H1 (cell line): Measurements from ENCODE around the gene SVOPL. TPM values are rescaled to one million over a fixed set of nuclear protein-coding genes. Genes with fewer than 3 reads are reported as not detected.

Experiments
- CTCF ChIA-PET: fragments of 300-600 bp; sonication (Branson Sonifier 250); formaldehyde crosslinking; loops from one replicate; lab custom pipeline; 2021; ENCODE audit not compliant: partially characterized antibody; lab: Charles Lee
- POLR2A ChIA-PET: fragments of 300-600 bp; sonication (Branson Sonifier 250); formaldehyde crosslinking; loops from one replicate; lab custom pipeline; 2021; ENCODE audit warnings: inconsistent platforms; ENCODE audit not compliant: partially characterized antibody; lab: Charles Lee
- DNase-seq, 2 experiments: peaks; one replicate each; pipeline versions ENCODE4 v3.0.0 to v3.0.0-alpha.2; 2010 to 2022; ENCODE audit warnings: low spot score in 2 of 2, low read depth in 1 of 2, mixed read lengths in 1 of 2
- FAIRE-seq: peaks from 2 replicates; lab custom pipeline; 2011; peaks lifted over from hg19 to GRCh38; lab: Jason Lieb, UNC
- H2AFZ ChIP-seq: 2 replicates; pipeline ENCODE4 v1.8.1; 2012; ENCODE audit warnings: low read length, inconsistent platforms
- H2AK5ac ChIP-seq: 2 replicates; pipeline ENCODE4 v1.6.1; 2013; ENCODE audit warnings: low read depth, low read length
- H2BK120ac ChIP-seq: replicated peaks from 2 replicates; pipeline ENCODE3; 2013; ENCODE audit warnings: low read depth, low read length, inconsistent platforms
- H2BK12ac ChIP-seq: 2 replicates; pipeline ENCODE4 v1.6.1; 2013; ENCODE audit warnings: low read depth, low read length
- H2BK15ac ChIP-seq: 2 replicates; pipeline ENCODE4 v1.6.1; 2013; ENCODE audit warnings: low read length
- H2BK20ac ChIP-seq: 2 replicates; pipeline ENCODE4 v1.6.1; 2013; ENCODE audit warnings: low read length
- H2BK5ac ChIP-seq: 2 replicates; pipeline ENCODE4 v1.6.1; 2013; ENCODE audit warnings: low read depth, low read length
- H3K14ac ChIP-seq: 2 replicates; pipeline ENCODE4 v1.6.1; 2013; ENCODE audit warnings: inconsistent platforms; ENCODE audit not compliant: insufficient read length
- H3K18ac ChIP-seq: 2 replicates; pipeline ENCODE4 v1.6.1; 2013; ENCODE audit warnings: low read length; ENCODE audit errors: extremely low read depth
- H3K23ac ChIP-seq: 2 replicates; pipeline ENCODE4 v1.6.1; 2013; ENCODE audit warnings: inconsistent platforms; ENCODE audit not compliant: insufficient read length
- H3K23me2 ChIP-seq: 2 replicates; pipeline ENCODE4 v1.6.1; 2013; ENCODE audit warnings: low read depth, low read length
- H3K27ac ChIP-seq: 2 replicates; pipeline ENCODE4 v1.6.1; 2011; ENCODE audit warnings: low read depth, low read length, inconsistent platforms
- H3K27me3 ChIP-seq, 4 experiments: replicated peaks in 1 of 4; 1 replicate in 1 of 4; 2 replicates in 3 of 4; pipeline versions ENCODE4 v1.6.1 to v1.8.1; 2011 to 2013; ENCODE audit warnings: low read length in 3 of 4, mild to moderate bottlenecking in 3 of 4, inconsistent platforms in 2 of 4, mixed read lengths in 2 of 4, moderate library complexity in 1 of 4; ENCODE audit not compliant: control insufficient read depth in 3 of 4, insufficient read depth in 3 of 4; ENCODE audit errors: extremely low read depth in 1 of 4
- H3K36me3 ChIP-seq, 4 experiments: 2 replicates each; pipeline versions ENCODE4 v1.6.1 to v1.8.1; 2011 to 2013; ENCODE audit warnings: mild to moderate bottlenecking in 4 of 4, low read length in 3 of 4, moderate library complexity in 2 of 4, control low read depth in 1 of 4, inconsistent platforms in 1 of 4; ENCODE audit not compliant: insufficient read depth in 4 of 4, control insufficient read depth in 2 of 4
- H3K4ac ChIP-seq: replicated peaks from 2 replicates; pipeline ENCODE3; 2013; ENCODE audit warnings: low read length, low read depth, mixed read lengths, inconsistent platforms; ENCODE audit not compliant: insufficient read length
- H3K4me1 ChIP-seq, 4 experiments: replicated peaks in 1 of 4; 1 replicate in 1 of 4; 2 replicates in 3 of 4; pipeline versions ENCODE4 v1.6.1 to v1.8.1; 2011 to 2013; ENCODE audit warnings: low read length in 3 of 4, inconsistent platforms in 2 of 4, mixed read lengths in 1 of 4; ENCODE audit not compliant: insufficient read depth in 4 of 4, control insufficient read depth in 3 of 4
- H3K4me2 ChIP-seq, 2 experiments: 2 replicates each; pipeline versions ENCODE4 v1.6.1 to v1.8.1; 2011 to 2013; ENCODE audit warnings: low read depth in 2 of 2, low read length in 2 of 2, control low read depth in 1 of 2, inconsistent platforms in 1 of 2, mild to moderate bottlenecking in 1 of 2; ENCODE audit not compliant: insufficient read depth in 1 of 2
- H3K4me3 ChIP-seq, 4 experiments: fragments of 200-600, 300-600 bp in 1 of 4; sonication (generic), shearing (Covaris generic), sonication (Bioruptor Twin) in 1 of 4; 2 replicates each; pipeline versions ENCODE4 v1.5.1 to v1.8.1; 2011 to 2016; ENCODE audit warnings: low read length in 4 of 4, low read depth in 3 of 4, control low read depth in 2 of 4, inconsistent platforms in 2 of 4, mild to moderate bottlenecking in 2 of 4, mixed read lengths in 1 of 4, moderate library complexity in 1 of 4; ENCODE audit not compliant: insufficient read depth in 2 of 4; ENCODE audit errors: extremely low read depth in 1 of 4
- H3K56ac ChIP-seq: replicated peaks from 2 replicates; pipeline ENCODE3; 2013; ENCODE audit warnings: low read depth, mild to moderate bottlenecking, mixed read lengths, low read length, inconsistent platforms; ENCODE audit not compliant: insufficient read length
- H3K79me1 ChIP-seq: 2 replicates; pipeline ENCODE4 v1.6.1; 2013; ENCODE audit warnings: low read depth, low read length, control low read depth
- H3K79me2 ChIP-seq, 2 experiments: 2 replicates each; pipeline versions ENCODE4 v1.6.1 to v1.8.1; 2012 to 2013; ENCODE audit warnings: low read length in 2 of 2, mild to moderate bottlenecking in 2 of 2, inconsistent platforms in 1 of 2; ENCODE audit not compliant: insufficient read depth in 2 of 2, control insufficient read depth in 1 of 2
- H3K9ac ChIP-seq, 4 experiments: replicated peaks in 1 of 4; 1 replicate in 1 of 4; 2 replicates in 3 of 4; pipeline versions ENCODE4 v1.6.1 to v1.8.1; 2011 to 2013; ENCODE audit warnings: low read depth in 3 of 4, low read length in 3 of 4, control low read depth in 2 of 4, mild to moderate bottlenecking in 2 of 4, moderate library complexity in 2 of 4, inconsistent platforms in 1 of 4; ENCODE audit errors: extremely low read depth in 1 of 4
- H3K9me3 ChIP-seq, 2 experiments: 2 replicates each; pipeline versions ENCODE4 v1.6.1 to v1.8.1; 2012 to 2013; ENCODE audit warnings: mild to moderate bottlenecking in 2 of 2, moderate library complexity in 2 of 2, control low read depth in 1 of 2, inconsistent platforms in 1 of 2, low read depth in 1 of 2, low read length in 1 of 2, mixed read lengths in 1 of 2; ENCODE audit not compliant: insufficient read depth in 2 of 2
- H4K20me1 ChIP-seq, 2 experiments: replicated peaks in 1 of 2; 2 replicates each; pipeline versions ENCODE3 to v1.8.1; 2011 to 2013; ENCODE audit warnings: inconsistent platforms in 2 of 2, low read length in 2 of 2, mild to moderate bottlenecking in 1 of 2; ENCODE audit not compliant: insufficient read depth in 2 of 2, control insufficient read depth in 1 of 2
- H4K5ac ChIP-seq: 2 replicates; pipeline ENCODE4 v1.6.1; 2013; ENCODE audit warnings: low read length, low read depth, mixed read lengths, inconsistent platforms; ENCODE audit not compliant: insufficient read length
- H4K8ac ChIP-seq: 2 replicates; pipeline ENCODE4 v1.8.0; 2013; ENCODE audit warnings: mild to moderate bottlenecking, moderate library complexity, low read length, inconsistent platforms; ENCODE audit not compliant: insufficient read depth; ENCODE audit errors: extremely low read depth
- H4K91ac ChIP-seq: replicated peaks from 2 replicates; pipeline ENCODE3; 2013; ENCODE audit warnings: low read length, mixed read lengths, inconsistent platforms; ENCODE audit not compliant: insufficient read length
- ASH2L ChIP-seq: fragments of 200-600, 300-600 bp; sonication (generic); IDR thresholded peaks from one replicate; pipeline ENCODE4 v1.7.1; 2017; ENCODE audit warnings: low read length
- CBX5 ChIP-seq: fragments of 300-800, 300-1000 bp; sonication (generic); IDR thresholded peaks from 2 replicates; pipeline ENCODE4 v1.7.1; 2016; ENCODE audit warnings: antibody characterized with exemption, low read length, low read depth
- CEBPB ChIP-seq: IDR thresholded peaks from 2 replicates; pipeline ENCODE4 v1.6.1; 2012; ENCODE audit warnings: low read depth, low read length
- CTBP2 ChIP-seq: IDR thresholded peaks from 2 replicates; pipeline ENCODE4 v1.7.0; 2011; ENCODE audit warnings: borderline replicate concordance, mild to moderate bottlenecking, moderate library complexity, mixed read lengths, low read length; ENCODE audit not compliant: insufficient read depth, insufficient read length
- EGR1 ChIP-seq: IDR thresholded peaks from 2 replicates; pipeline ENCODE4 v1.6.1; 2011; ENCODE audit warnings: low read depth, low read length, borderline replicate concordance
- EZH2 ChIP-seq: fragments of 200-600 bp; sonication (generic); IDR thresholded peaks from 2 replicates; pipeline ENCODE4 v1.7.1; 2012; ENCODE audit warnings: low read depth, mild to moderate bottlenecking, moderate library complexity, low read length, inconsistent platforms; ENCODE audit not compliant: severe bottlenecking
- FOSL1 ChIP-seq: IDR thresholded peaks from 2 replicates; pipeline ENCODE4 v1.6.1; 2011; ENCODE audit warnings: mild to moderate bottlenecking, low read depth, low read length, moderate library complexity; ENCODE audit not compliant: insufficient read depth
- JUND ChIP-seq: IDR thresholded peaks from 2 replicates; pipeline ENCODE4 v1.6.1; 2011; ENCODE audit warnings: mild to moderate bottlenecking, improper control_type of control experiment, low read length
- PHF8 ChIP-seq: fragments of 200-600 bp; sonication (generic); conservative IDR thresholded peaks from 2 replicates; pipeline ENCODE4 v1.7.1; 2012; ENCODE audit warnings: low read depth, mild to moderate bottlenecking, inconsistent platforms, low read length, moderate library complexity
- RAD21 ChIP-seq, 2 experiments: IDR thresholded peaks in 1 of 2; conservative IDR thresholded peaks in 1 of 2; 2 replicates each; pipeline ENCODE4 v1.6.1; 2011; ENCODE audit warnings: low read depth in 2 of 2, low read length in 2 of 2, improper control_type of control experiment in 1 of 2, inconsistent platforms in 1 of 2, mild to moderate bottlenecking in 1 of 2, moderate library complexity in 1 of 2
- RFX5 ChIP-seq: IDR thresholded peaks from 2 replicates; pipeline ENCODE4 v1.6.1; 2011; ENCODE audit warnings: low read depth, low read length, improper control_type of control experiment, borderline replicate concordance
- SP4 ChIP-seq: IDR thresholded peaks from 2 replicates; pipeline ENCODE4 v1.6.1; 2012; ENCODE audit warnings: low read length, inconsistent platforms
- SRF ChIP-seq: IDR thresholded peaks from 2 replicates; pipeline ENCODE4 v1.6.1; 2011; ENCODE audit warnings: mild to moderate bottlenecking, low read depth, low read length, moderate library complexity
- ZNF274 ChIP-seq: IDR thresholded peaks from 2 replicates; pipeline ENCODE4 v1.7.0; 2012; ENCODE audit warnings: low read length, borderline replicate concordance; ENCODE audit errors: extremely low read depth
- WGBS, 2 experiments: shearing (Covaris generic) in 1 of 2; methylation state at CpG; one replicate each; pipeline versions ENCODE4 v1.1.6 to v1.1.7; 2013 to 2015; ENCODE audit warnings: low lambda C conversion rate in 2 of 2, mixed read lengths in 2 of 2, inconsistent platforms in 1 of 2, low coverage in 1 of 2, missing lambda C conversion rate in 1 of 2; ENCODE audit not compliant: insufficient replicate concordance in 2 of 2, insufficient coverage in 1 of 2, insufficient read length in 1 of 2; ENCODE audit errors: extremely low coverage in 1 of 2, missing lambda C conversion rate in 1 of 2; 5-methylcytosine and 5-hydroxymethylcytosine counted together
- polyA plus RNA-seq, 7 experiments: library from polyadenylated mRNA; depleted of rRNA in 3 of 7; stranded (reverse) in 5 of 7; unstranded in 2 of 7; fragments of >200 nt in 5 of 7; fragments of 200-250 nt in 2 of 7; gene quantifications; 1 replicate in 5 of 7; 2 replicates in 1 of 7; 4 replicates in 1 of 7; pipeline versions ENCODE4 v1.2.1 to v1.2.3, GENCODE V29; 2011 to 2013; ENCODE audit warnings: missing spikeins in 2 of 7, mixed read lengths in 2 of 7
- total RNA-seq: library from RNA; stranded (reverse); fragmentation: NEBNext Ultra II Directional; extraction: Animal tissue kit (Norgen Biotek cat#: 25700); gene quantifications from 2 replicates; pipeline ENCODE4 v1.2.1, GENCODE V29; 2021

The SVOPL gene
- total and polyA plus RNA-seq, 2 of the 8 experiments (the other 6 are each of a cell fraction or from before 2014, with no cell fraction given) = 1.1 to 1.4 TPM

GRCh38 chr7:138750473-138750872, 49.3 kb upstream of the SVOPL start:
- Histone ChIP-seq H2BK12ac (peak overlapping the region; percentile 39; the same call in 1 of the 2 replicates), H4K20me1 (no peaks in the 10 kb centered on the region), H2AFZ (no peak overlapping the region), H3K23me2 (0 out of 2 replicates have a peak, but pooled peaks cover 3% of the 10 kb centered on the region), H3K79me1 (no peaks in the 10 kb centered on the region), H3K4me3 (no peak overlapping the region), H3K9me3 (no peaks in the 10 kb centered on the region), H2BK15ac (peak overlapping the region; percentile 95; the same call in 1 of the 2 replicates), H3K18ac (no peak overlapping the region), H2AK5ac (no peak overlapping the region), H2BK120ac (no peak overlapping the region), H2BK5ac (no peak overlapping the region), H4K5ac (no peak overlapping the region), H4K8ac (no peak overlapping the region), H3K79me2 (no peaks in the 10 kb centered on the region), H2BK20ac (0 out of 2 replicates have a peak overlapping the region, but pooled peaks have one; percentile 80), H3K14ac (no peak overlapping the region), H3K4me1 (peaks cover 6 to 21% (median 8%) of the 10 kb centered on the region in 4 experiments), H3K9ac (no peak overlapping the region), H3K4me2 (no peak overlapping the region), H3K27ac (no peak overlapping the region), H4K91ac (no peak overlapping the region), H3K4ac (no peak overlapping the region), H3K56ac (no peak overlapping the region), H3K27me3 (no peaks in the 10 kb centered on the region), H3K23ac (no peak overlapping the region), H3K36me3 (no peaks in the 10 kb centered on the region)
- DNase-seq (no peak), FAIRE-seq (no peak)
- whole genome bisulfite sequencing, 2 experiments = 94% methylated on average over 15 of the region's 15 CpGs; no CpG with 5 or more reads in 1 of the 2 experiments
- POLR2A ChIA-PET = no interaction called here
- CTCF ChIA-PET = interaction anchor here (0.8 to 1.6 kb wide), 2 partner anchors 12 to 589 kb away, joined by 3 to 7 read pairs; no protein-coding TSS in a partner anchor
- no peak for TF ChIP-seq SP4
- TF ChIP-seq CBX5 = no peak
- TF ChIP-seq FOSL1 = no peak
- no peak for TF ChIP-seq EZH2
- TF ChIP-seq CEBPB = no peak
- no peak for TF ChIP-seq ZNF274
- no peak for TF ChIP-seq SRF
- no peak for TF ChIP-seq CTBP2
- no peak for TF ChIP-seq PHF8
- TF ChIP-seq ASH2L = no peak
- TF ChIP-seq JUND = no peak
- no peak for TF ChIP-seq RAD21 (IDR thresholded peaks at IDR 0.05 in 1 of 2, conservative IDR thresholded peaks at IDR 0.05 in 1 of 2; ENCODE audit: low read depth in 2 of 2, low read length in 2 of 2)
- no peak for TF ChIP-seq EGR1
- no peak for TF ChIP-seq RFX5
